Spinal cord (tissue), 10 donors: ENCODE results near the gene SYNE1. TPM values are rescaled to one million over a fixed set of nuclear protein-coding genes. Genes with fewer than 3 reads are reported as not detected.

Experiments used
- DNase-seq, 6 donors: peaks; one replicate each; pipeline versions ENCODE4 v3.0.0 to v3.0.0-alpha.2; 2013 to 2015; ENCODE audit warnings: low spot score in 6 of 6, low read depth in 4 of 6
- H3K27ac ChIP-seq: one replicate; pipeline ENCODE4 v1.5.1; 2013; ENCODE audit warnings: low read depth, low read length, control low read depth
- H3K27me3 ChIP-seq: one replicate; pipeline ENCODE4 v1.6.1; 2013; ENCODE audit warnings: low read length; ENCODE audit not compliant: control insufficient read depth, insufficient read depth
- H3K36me3 ChIP-seq: one replicate; pipeline ENCODE4 v1.6.1; 2013; ENCODE audit warnings: low read length; ENCODE audit not compliant: control insufficient read depth, insufficient read depth
- H3K4me1 ChIP-seq: one replicate; pipeline ENCODE4 v1.6.1; 2013; ENCODE audit warnings: low read length; ENCODE audit not compliant: control insufficient read depth, insufficient read depth
- H3K4me3 ChIP-seq: one replicate; pipeline ENCODE4 v1.5.1; 2013; ENCODE audit warnings: low read depth, low read length, control low read depth
- H3K9me3 ChIP-seq: one replicate; pipeline ENCODE4 v1.6.1; 2013; ENCODE audit warnings: low read length; ENCODE audit not compliant: control insufficient read depth, insufficient read depth
- WGBS: methylation state at CpG from one replicate; pipeline ENCODE4 v1.1.5; 2013; ENCODE audit warnings: missing lambda C conversion rate; ENCODE audit not compliant: insufficient coverage; 5-methylcytosine and 5-hydroxymethylcytosine counted together
- polyA plus RNA-seq, 2 donors: library from polyadenylated mRNA; unstranded; fragments of 120-200 nt; gene quantifications; one replicate each; pipeline ENCODE4 v1.2.1, GENCODE V29; 2013; ENCODE audit not compliant: insufficient read length in 2 of 2
- total RNA-seq, 2 donors: library from RNA; depleted of rRNA in 1 of 2; stranded (reverse); fragments of 120-200 nt in 1 of 2; fragments of >200 nt in 1 of 2; gene quantifications; one replicate each; pipeline versions ENCODE4 v1.2.3 to v1.2.4, GENCODE V29; 2013 to 2014
- donor health status: healthy.

SYNE1 gene
- total and polyA plus RNA-seq, 4 donors = 71.5 to 201 (median 105) TPM

DNA sequence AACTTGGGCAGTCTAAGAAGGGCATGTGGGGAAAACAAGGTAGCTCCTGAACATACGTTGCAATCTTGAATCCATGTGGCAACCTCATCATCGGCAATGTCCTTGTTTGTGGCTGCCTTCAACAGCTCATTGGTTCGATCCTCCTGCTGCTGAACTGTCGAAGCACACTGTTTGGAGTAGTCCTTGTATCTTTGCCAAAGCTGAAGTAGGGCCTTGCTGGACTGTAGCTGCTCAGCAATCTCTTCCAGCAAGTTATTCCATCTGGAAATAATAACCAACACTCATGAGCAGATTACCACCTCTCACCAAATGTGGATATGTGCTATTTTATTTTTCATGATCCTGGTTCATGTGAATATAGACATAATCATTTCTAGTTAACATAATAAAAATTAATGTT is 416.4 kb downstream of the SYNE1 start:
- Histone ChIP-seq H3K4me3 (no peak overlapping the region), H3K4me1 (no peaks in the 10 kb centered on the region), H3K9me3 (no peaks in the 10 kb centered on the region), H3K27ac (no peak overlapping the region), H3K27me3 (no peaks in the 10 kb centered on the region), H3K36me3 (peaks cover 35% of the 10 kb centered on the region)
- WGBS = 100% methylated on average over 4 of the region's 4 CpGs
- DNase-seq = no peak

DNA sequence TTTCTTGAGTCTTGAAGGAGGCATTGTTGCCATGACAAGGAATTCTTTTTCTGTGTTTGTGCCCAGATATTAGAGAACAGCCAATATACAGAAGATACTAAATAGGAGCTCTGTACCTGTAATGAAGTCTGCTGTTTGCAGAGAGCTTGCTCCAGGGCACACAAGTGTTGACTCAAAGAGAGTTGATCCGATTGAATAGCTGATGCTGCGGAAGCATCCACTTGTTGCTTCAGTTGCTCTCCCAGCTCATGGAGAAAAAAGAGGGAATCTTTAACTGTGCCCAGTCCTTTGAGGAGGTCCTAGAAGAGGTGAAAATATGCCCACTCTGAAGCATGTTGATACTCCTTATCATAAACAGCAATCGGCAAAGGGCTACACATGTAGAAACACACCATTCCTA is 418.3 kb downstream of the SYNE1 start:
- no peak overlapping the region for H3K4me3 ChIP-seq
- H3K27ac ChIP-seq = no peak overlapping the region
- no peaks in the 10 kb centered on the region for H3K4me1 ChIP-seq
- no peak for DNase-seq
- peaks cover 35% of the 10 kb centered on the region for H3K36me3 ChIP-seq
- 85% methylated on average over 2 of the region's 3 CpGs for WGBS
- no peaks in the 10 kb centered on the region for H3K9me3 ChIP-seq
- no peaks in the 10 kb centered on the region for H3K27me3 ChIP-seq

GRCh38 chr6:152212437-152212836 is 424.7 kb downstream of the SYNE1 start:
- H3K36me3 ChIP-seq = peaks cover 18% of the 10 kb centered on the region
- no peaks in the 10 kb centered on the region for H3K4me1 ChIP-seq
- no peak overlapping the region for H3K27ac ChIP-seq
- H3K27me3 ChIP-seq = no peaks in the 10 kb centered on the region
- H3K9me3 ChIP-seq = no peaks in the 10 kb centered on the region
- WGBS = no CpG with 5 or more reads among the region's 1 CpG
- H3K4me3 ChIP-seq = no peak overlapping the region
- DNase-seq = no peak

- H3K4me1 ChIP-seq = no peaks in the 10 kb centered on the region
- no peak overlapping the region for H3K4me3 ChIP-seq
- no peak overlapping the region for H3K27ac ChIP-seq
- no peak for DNase-seq
- no CpG with 5 or more reads among the region's 8 CpGs for WGBS
- H3K27me3 ChIP-seq = no peaks in the 10 kb centered on the region
- peaks cover 21% of the 10 kb centered on the region for H3K36me3 ChIP-seq
- H3K9me3 ChIP-seq = no peaks in the 10 kb centered on the region
Observed at GRCh38 chr6:152209211-152209610, 428.0 kb downstream of the SYNE1 start.

DNA sequence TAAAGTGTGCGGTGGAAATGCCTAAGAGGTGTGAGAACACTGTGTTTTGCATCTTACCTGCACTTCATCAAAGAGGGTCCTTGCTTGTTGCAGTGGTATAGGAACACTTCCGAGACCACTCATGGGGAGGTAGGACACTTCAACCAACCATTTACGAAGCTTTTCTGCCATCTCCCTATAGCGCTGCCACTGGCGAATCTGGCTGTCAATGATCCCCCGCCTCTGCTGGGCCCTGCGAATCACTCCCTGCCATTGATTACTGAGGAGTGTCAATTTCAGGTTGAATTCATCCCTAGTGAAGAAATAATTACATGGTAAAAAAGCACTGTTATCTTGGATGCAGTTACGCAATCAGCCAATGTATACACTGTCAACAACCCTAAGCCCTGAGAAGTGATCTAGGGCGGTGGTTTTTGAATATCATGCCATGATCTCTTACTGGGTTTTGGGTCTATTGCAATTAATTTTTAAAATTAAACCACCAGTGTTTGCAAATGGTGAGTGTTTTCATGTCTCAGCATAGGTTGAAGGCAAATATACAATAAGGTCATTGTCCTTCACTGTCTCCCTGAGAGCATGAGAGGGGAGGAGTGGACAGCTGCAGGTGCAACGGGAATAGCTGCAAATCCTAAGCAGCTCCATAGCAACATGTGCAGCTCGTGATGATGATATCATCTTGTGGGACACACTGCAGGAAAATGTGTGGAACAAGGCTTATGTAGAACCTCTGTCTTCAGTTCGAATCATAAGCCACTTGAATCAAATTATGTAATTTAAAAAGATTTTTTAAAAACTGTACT is 429.0 kb downstream of the SYNE1 start:
- no peak overlapping the region for H3K4me3 ChIP-seq
- H3K9me3 ChIP-seq = no peaks in the 10 kb centered on the region
- no peaks in the 10 kb centered on the region for H3K4me1 ChIP-seq
- no peak overlapping the region for H3K27ac ChIP-seq
- DNase-seq = peak in 1 of 6 donors; percentile 7
- peaks cover 21% of the 10 kb centered on the region for H3K36me3 ChIP-seq
- WGBS = 33% methylated on average over 1 of the region's 12 CpGs
- H3K27me3 ChIP-seq = no peaks in the 10 kb centered on the region

DNA sequence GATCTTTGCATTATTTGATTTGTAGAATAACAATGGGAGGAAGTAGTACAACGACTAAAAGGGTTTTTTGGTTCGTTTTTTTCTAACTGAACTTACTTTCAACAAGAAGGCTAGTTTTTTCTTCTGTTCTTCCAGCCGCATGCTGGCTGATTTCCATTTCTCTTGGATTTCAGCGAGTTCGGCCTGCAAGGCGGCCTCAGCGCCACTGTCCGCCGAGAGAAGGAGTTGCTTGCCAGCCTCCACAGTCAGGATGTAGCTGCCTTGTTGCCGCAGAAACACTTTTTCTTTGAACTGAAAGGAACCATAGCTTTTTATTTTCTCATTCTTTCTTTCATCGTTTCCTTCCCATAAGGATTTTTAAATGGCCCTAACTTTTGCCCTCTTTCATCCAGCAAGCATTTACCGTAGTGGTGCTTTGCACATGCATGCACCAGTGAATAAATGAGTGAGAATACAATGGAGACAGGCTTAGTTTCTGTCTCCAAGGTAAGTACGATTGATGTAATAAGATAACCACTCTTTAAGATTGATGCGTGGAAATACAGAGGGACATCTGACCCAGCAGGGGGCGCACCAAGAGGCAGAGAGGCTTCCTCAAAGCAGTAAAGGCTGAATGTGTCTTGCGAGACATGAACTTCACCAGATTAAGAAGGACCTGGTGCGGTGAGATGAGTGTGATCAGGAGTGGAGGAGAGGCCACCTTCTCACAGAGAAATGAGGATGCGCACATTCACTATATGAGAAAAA is 430.9 kb downstream of the SYNE1 start:
- H3K4me3 ChIP-seq = no peak overlapping the region

GRCh38 chr6:152204591-152204990 is 432.6 kb downstream of the SYNE1 start:
- DNase-seq = no peak
- H3K36me3 ChIP-seq = peaks cover 35% of the 10 kb centered on the region
- H3K9me3 ChIP-seq = no peaks in the 10 kb centered on the region
- no peaks in the 10 kb centered on the region for H3K27me3 ChIP-seq
- no peak overlapping the region for H3K4me3 ChIP-seq
- H3K27ac ChIP-seq = no peak overlapping the region
- no CpG with 5 or more reads among the region's 2 CpGs for WGBS
- no peaks in the 10 kb centered on the region for H3K4me1 ChIP-seq

More for the DNA sequence above, 430.9 kb downstream of the SYNE1 start:
- no peaks in the 10 kb centered on the region for H3K9me3 ChIP-seq
- peaks cover 27% of the 10 kb centered on the region for H3K36me3 ChIP-seq
- H3K27me3 ChIP-seq = no peaks in the 10 kb centered on the region
- DNase-seq = peak in 2 of 6 donors; percentile 20 to 23
- H3K27ac ChIP-seq = no peak overlapping the region
- WGBS = 86% methylated on average over 13 of the region's 18 CpGs
- no peaks in the 10 kb centered on the region for H3K4me1 ChIP-seq

GRCh38 chr6:152201120-152201519 is 436.0 kb downstream of the SYNE1 start:
- 60% methylated on average over 1 of the region's 3 CpGs for WGBS
- Histone ChIP-seq H3K27ac (no peak overlapping the region), H3K27me3 (no peaks in the 10 kb centered on the region), H3K4me3 (no peak overlapping the region), H3K4me1 (no peaks in the 10 kb centered on the region), H3K9me3 (peaks cover 2% of the 10 kb centered on the region), H3K36me3 (peaks cover 32% of the 10 kb centered on the region)
- DNase-seq = peak in 1 of 6 donors; percentile 9

DNA sequence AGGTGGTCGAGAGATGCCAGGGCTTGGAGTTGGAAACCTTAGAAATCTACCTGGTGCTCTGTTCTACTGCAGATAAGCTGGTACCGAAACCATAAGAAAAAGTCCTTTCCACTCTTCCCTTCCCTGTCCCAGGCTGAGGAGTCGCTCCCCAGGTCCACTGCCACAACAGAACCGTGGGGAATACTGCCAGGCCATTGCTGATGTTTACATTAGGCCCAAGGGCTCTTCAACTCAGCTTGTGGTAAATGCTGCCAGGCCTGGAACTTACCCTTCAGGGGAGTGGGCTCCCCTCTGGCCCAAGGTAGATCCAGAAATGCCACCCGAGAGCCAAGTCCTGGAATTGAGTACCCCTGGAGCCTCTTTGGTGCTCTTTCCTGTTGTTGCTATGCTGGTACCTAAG is 441.3 kb downstream of the SYNE1 start:
- no peak overlapping the region for H3K4me3 ChIP-seq
- no peak overlapping the region for H3K27ac ChIP-seq
- peaks cover 2% of the 10 kb centered on the region for H3K9me3 ChIP-seq
- H3K27me3 ChIP-seq = no peaks in the 10 kb centered on the region
- WGBS = 76% methylated on average over 5 of the region's 5 CpGs
- H3K36me3 ChIP-seq = peaks cover 34% of the 10 kb centered on the region
- no peaks in the 10 kb centered on the region for H3K4me1 ChIP-seq
- DNase-seq = no peak
